Activated CD8-positive, alpha-beta T cell treated with anti-CD3 and anti-CD28 coated beads, Interleukin-2, amount 10 ng/mL, durations not matched to agents 7 days and 5 days (primary cell): ENCODE data around the gene ARFGAP3. TPM values are rescaled to one million over a fixed set of nuclear protein-coding genes. Genes with fewer than 3 reads are reported as not detected.

Experiments used
- ATAC-seq: fragments of 150-1000 bp; cut with Tn5 transposase; one replicate; pipeline ENCODE4 v1.10.0; 2021; ENCODE audit warnings: moderate library complexity
- CTCF ChIA-PET: fragments of 350-600 bp; sonication (Branson Sonifier 250); formaldehyde crosslinking; loops from one replicate; lab custom pipeline; 2021; ENCODE audit warnings: antibody characterized with exemption; lab: Charles Lee
- POLR2A ChIA-PET: fragments of 350-600 bp; sonication (Branson Sonifier 250); formaldehyde crosslinking; loops from one replicate; lab custom pipeline; 2021; ENCODE audit warnings: antibody characterized with exemption; lab: Charles Lee
- DNase-seq: peaks from one replicate; pipeline ENCODE4 v3.0.0-alpha.2; 2020
- H3K27ac Mint-ChIP-seq: one replicate; pipeline ENCODE4 v1.8.0; 2021; ENCODE audit warnings: mild to moderate bottlenecking, mixed read lengths
- H3K27me3 Mint-ChIP-seq: one replicate; pipeline ENCODE4 v1.8.0; 2021; ENCODE audit warnings: low read depth, mixed read lengths
- H3K36me3 Mint-ChIP-seq: one replicate; pipeline ENCODE4 v1.8.0; 2021; ENCODE audit warnings: low read depth, mixed read lengths
- H3K4me1 Mint-ChIP-seq: one replicate; pipeline ENCODE4 v1.8.0; 2021; ENCODE audit warnings: low read depth, mixed read lengths
- H3K4me3 Mint-ChIP-seq: one replicate; pipeline ENCODE4 v1.8.0; 2021; ENCODE audit warnings: mild to moderate bottlenecking, mixed read lengths
- H3K9me3 Mint-ChIP-seq: one replicate; pipeline ENCODE4 v1.8.0; 2022; ENCODE audit warnings: mixed read lengths; ENCODE audit not compliant: insufficient read depth
- total RNA-seq, 2 experiments: library from RNA; stranded (reverse); gene quantifications; one replicate each; pipeline ENCODE4 v1.2.3, GENCODE V29; 2021

Gene ARFGAP3
- total RNA-seq, 2 experiments from 2014 or later, result 35.8 to 36.7 TPM

DNA sequence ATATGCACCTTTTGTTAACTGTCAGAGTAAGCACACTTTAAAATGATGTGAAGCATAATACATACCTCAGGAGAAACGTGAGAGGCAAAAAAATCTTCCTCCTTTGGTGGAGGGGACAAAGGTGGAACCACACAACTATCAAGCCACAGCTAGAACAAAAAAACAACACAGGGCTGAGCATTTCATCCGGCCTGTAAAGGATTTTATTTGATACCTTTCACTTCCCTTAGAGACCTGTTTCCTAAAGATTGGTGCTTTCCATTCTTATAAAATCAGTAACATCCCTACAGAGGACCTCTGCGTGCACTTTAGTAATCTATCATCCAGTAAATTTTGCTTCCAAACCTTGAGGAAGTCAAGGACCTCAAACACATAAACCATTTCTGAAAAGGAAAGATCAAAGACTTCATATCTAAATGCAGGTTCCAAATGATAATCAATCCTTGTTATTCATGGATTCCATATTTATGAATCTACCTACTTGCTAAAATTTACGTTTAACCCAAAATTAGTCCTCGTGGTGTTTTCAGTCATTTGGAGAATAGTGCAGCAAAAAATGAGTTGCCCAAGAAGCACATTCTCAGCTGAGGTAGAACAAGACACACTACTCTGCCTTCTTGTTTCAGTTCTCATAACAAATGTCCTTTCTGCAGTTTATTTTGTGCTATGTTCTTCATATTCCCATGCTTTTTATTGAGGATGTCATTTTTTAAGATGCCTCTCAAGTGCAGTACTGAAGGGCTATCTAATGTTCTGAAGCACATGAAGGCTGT lies 22.7 kb downstream of the ARFGAP3 start:
- no peak overlapping the region for H3K27ac Mint-ChIP-seq
- H3K36me3 Mint-ChIP-seq, result peaks cover 18% of the 10 kb centered on the region
- ChIA-PET CTCF (no interaction called here), POLR2A (no interaction called here)
- H3K9me3 Mint-ChIP-seq, result no peaks in the 10 kb centered on the region
- H3K4me3 Mint-ChIP-seq, result no peak overlapping the region
- H3K27me3 Mint-ChIP-seq, result no peaks in the 10 kb centered on the region
- ATAC-seq (no peak), DNase-seq (no peak)
- peaks cover 4% of the 10 kb centered on the region for H3K4me1 Mint-ChIP-seq

DNA sequence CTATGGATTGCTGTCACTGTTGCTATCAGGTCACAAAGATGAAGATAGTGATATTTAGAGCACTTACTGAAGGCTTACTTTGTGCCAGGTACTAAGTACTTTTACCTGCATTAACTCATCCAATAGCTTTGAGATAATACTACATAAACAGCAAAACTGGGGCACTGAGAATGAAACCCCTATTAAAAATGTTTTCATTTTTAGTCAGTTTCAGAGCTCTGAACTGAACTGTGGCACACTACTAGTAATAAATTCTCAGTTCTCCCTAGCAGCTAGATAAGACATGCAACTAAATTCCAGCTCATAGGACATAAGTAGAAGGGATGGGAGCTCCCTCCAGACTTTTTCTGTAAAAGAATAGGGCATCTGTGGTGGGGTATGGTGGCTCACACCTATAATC lies 24.0 kb downstream of the ARFGAP3 start:
- POLR2A ChIA-PET, result interaction anchor here (0.7 kb wide), 1 partner anchor 183 kb away, joined by 4 read pairs; no protein-coding TSS in a partner anchor
- no peak overlapping the region for H3K27ac Mint-ChIP-seq
- no peak for ATAC-seq
- no peaks in the 10 kb centered on the region for H3K9me3 Mint-ChIP-seq
- H3K4me1 Mint-ChIP-seq, result peaks cover 14% of the 10 kb centered on the region
- H3K4me3 Mint-ChIP-seq, result no peak overlapping the region
- no peak for DNase-seq
- CTCF ChIA-PET, result interaction anchor here (1.0 kb wide), 1 partner anchor 35 kb away, joined by 3 read pairs; no protein-coding TSS in a partner anchor
- peaks cover 22% of the 10 kb centered on the region for H3K36me3 Mint-ChIP-seq
- H3K27me3 Mint-ChIP-seq, result no peaks in the 10 kb centered on the region

DNA sequence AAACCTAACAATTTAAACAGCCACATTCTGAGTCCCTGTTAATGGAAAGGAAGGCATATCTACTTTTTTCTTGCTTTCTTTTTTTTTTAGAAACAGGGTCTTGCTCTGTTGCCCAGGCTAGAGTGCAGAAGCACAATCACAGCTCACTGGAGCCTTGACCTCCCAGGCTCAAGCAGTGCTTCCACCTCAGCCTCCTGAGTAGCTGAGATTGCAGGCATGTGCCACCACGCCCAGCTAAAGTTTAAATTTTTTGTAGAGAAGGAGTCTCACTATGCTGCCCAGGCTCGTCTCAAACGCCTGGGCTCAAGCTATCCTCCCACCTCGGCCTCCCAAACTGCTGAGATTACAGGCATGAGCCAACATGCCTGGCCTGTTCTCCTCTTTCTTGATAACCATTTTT lies 25.4 kb downstream of the ARFGAP3 start:
- H3K36me3 Mint-ChIP-seq, result peaks cover 25% of the 10 kb centered on the region
- CTCF ChIA-PET, result no interaction called here

DNA sequence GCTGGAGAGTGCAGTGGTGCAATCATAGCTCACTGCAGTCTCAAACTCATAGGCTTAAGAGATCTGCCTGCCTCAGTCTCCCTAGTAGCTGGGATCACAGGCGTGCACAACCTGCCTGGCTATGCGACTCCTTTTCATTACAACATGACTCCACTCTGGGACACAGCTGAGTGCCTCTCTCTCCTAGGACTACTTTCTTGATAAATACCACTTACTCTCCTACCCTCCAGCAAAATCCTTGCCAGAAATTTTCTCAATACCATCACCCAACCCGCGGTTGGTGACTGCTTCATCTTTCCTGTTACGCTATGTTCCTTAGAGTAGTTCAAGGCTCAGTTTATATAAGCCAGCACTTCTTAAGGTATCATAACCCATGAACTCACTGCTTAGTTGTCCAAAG lies 26.9 kb downstream of the ARFGAP3 start:
- no peak for DNase-seq
- no peak for ATAC-seq
- Mint-ChIP-seq H3K27me3 (no peaks in the 10 kb centered on the region), H3K9me3 (no peaks in the 10 kb centered on the region), H3K4me1 (peaks cover 14% of the 10 kb centered on the region), H3K4me3 (no peak overlapping the region), H3K36me3 (peaks cover 24% of the 10 kb centered on the region), H3K27ac (no peak overlapping the region)
- POLR2A ChIA-PET, result no interaction called here
- CTCF ChIA-PET, result no interaction called here

More for the DNA sequence above, 25.4 kb downstream of the ARFGAP3 start:
- POLR2A ChIA-PET, result no interaction called here
- no peaks in the 10 kb centered on the region for H3K27me3 Mint-ChIP-seq
- H3K4me1 Mint-ChIP-seq, result peaks cover 14% of the 10 kb centered on the region
- no peak for ATAC-seq
- no peak for DNase-seq
- H3K4me3 Mint-ChIP-seq, result no peak overlapping the region
- H3K9me3 Mint-ChIP-seq, result no peaks in the 10 kb centered on the region
- no peak overlapping the region for H3K27ac Mint-ChIP-seq

DNA sequence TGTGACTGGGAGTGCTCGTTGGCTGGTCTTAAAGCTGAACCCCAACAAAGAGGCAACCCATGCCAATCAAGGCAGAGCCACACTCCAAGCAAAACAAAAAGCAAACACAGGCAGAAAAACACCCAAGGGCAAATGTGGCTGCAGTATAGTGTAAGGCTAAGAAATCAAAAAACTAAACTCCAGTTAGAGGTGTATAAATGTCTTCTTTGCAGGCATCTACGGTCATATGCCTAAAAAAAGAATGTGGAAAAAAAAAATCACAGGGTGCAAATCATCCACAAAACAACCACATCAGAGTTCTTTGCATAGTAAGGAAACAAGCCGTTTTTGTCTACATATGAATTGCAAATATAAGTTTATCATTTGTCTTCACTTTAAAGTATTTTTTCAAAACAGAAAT lies 27.8 kb downstream of the ARFGAP3 start:
- Mint-ChIP-seq H3K4me3 (no peak overlapping the region), H3K36me3 (peaks cover 27% of the 10 kb centered on the region), H3K4me1 (peaks cover 14% of the 10 kb centered on the region), H3K9me3 (no peaks in the 10 kb centered on the region), H3K27ac (peak overlapping the region; percentile 37), H3K27me3 (no peaks in the 10 kb centered on the region)
- ATAC-seq (no peak), DNase-seq (no peak)
- POLR2A ChIA-PET, result no interaction called here
- CTCF ChIA-PET, result interaction anchor here (0.8 kb wide), 1 partner anchor 38 kb away, joined by 3 read pairs; no protein-coding TSS in a partner anchor

DNA sequence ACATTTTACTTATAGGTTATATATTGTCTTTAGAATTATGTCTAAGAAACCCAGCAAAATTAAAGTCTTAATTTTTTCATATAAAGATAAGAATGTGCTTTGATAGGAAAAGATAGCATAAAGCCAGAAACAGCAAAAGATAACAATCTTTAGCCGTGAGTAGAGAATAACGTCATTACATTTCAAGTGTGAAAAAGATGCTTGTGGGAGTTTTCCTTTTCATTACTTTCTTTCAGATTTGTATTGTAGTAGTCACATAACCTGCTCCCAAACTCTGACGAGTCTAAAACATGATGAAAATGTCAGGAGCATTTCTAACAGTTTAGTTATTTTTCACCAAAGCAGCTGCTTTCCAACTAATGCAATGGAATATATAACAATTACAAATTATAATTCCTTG lies 31.3 kb downstream of the ARFGAP3 start:
- H3K27ac Mint-ChIP-seq, result no peak overlapping the region
- no peaks in the 10 kb centered on the region for H3K27me3 Mint-ChIP-seq
- POLR2A ChIA-PET, result interaction anchor here (1.2 kb wide), 1 partner anchor 31 kb away, joined by 5 read pairs; the partner anchor contains the start of gene ARFGAP3
- H3K36me3 Mint-ChIP-seq, result peaks cover 32% of the 10 kb centered on the region
- ATAC-seq (no peak), DNase-seq (no peak)
- H3K4me3 Mint-ChIP-seq, result no peak overlapping the region
- H3K4me1 Mint-ChIP-seq, result peaks cover 14% of the 10 kb centered on the region
- no peaks in the 10 kb centered on the region for H3K9me3 Mint-ChIP-seq
- CTCF ChIA-PET, result no interaction called here

DNA sequence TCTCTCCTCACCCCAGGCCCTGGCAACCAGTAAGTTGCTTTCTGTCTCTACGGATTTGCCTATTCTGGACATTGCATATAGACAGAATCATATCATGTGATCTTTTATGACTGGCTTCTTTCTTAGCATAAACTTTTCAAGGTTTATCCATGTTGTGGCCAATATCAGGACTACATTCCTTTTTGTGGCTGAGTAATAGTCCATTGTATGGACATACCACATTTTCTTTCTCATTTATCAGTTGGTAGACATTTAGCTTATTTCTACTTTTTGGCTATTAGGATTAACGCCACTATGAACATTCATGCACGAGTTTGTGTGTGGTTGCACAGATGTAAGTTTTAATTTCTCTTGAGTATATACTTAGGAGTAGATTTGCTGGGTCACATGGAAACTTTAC lies 35.7 kb downstream of the ARFGAP3 start:
- DNase-seq (no peak), ATAC-seq (no peak)
- Mint-ChIP-seq H3K4me1 (no peaks in the 10 kb centered on the region), H3K27me3 (no peaks in the 10 kb centered on the region), H3K27ac (no peak overlapping the region), H3K9me3 (no peaks in the 10 kb centered on the region), H3K36me3 (peaks cover 24% of the 10 kb centered on the region), H3K4me3 (no peak overlapping the region)
- CTCF ChIA-PET, result no interaction called here
- POLR2A ChIA-PET, result no interaction called here

DNA sequence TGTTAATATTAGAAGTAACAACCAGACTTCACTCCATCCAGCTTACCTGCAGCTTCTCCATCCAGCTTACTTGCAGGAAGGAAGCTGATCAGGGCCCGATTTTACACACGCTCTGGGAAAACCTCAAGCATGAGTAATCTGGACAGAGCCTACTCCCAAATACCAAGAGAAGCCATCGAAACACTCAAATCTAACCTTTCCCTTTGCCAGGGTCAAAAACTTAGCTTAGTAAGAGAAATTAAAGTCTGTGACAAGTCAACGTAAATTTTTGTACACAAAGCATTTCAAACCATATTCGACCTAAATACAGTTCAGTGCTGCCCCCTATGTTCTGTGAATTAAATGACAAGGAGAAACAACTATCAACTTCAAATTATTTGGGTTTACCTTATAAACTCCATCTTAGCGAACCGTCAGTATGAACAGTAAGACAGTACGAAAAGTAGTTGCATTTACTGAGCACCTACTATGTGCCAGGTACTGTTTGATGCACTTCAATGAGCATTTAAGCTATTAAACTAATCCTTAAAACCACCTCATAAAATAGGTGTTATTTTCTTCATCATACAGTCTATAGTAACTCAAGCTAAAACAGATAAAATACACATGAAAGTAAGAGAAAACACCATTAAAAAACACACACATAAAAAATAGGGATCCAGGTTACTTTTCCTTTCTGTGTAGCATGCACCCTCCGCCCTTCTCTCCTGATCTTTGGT lies 36.9 kb downstream of the ARFGAP3 start:
- no peak for DNase-seq
- Mint-ChIP-seq H3K36me3 (peaks cover 26% of the 10 kb centered on the region), H3K27ac (no peak overlapping the region)

DNA sequence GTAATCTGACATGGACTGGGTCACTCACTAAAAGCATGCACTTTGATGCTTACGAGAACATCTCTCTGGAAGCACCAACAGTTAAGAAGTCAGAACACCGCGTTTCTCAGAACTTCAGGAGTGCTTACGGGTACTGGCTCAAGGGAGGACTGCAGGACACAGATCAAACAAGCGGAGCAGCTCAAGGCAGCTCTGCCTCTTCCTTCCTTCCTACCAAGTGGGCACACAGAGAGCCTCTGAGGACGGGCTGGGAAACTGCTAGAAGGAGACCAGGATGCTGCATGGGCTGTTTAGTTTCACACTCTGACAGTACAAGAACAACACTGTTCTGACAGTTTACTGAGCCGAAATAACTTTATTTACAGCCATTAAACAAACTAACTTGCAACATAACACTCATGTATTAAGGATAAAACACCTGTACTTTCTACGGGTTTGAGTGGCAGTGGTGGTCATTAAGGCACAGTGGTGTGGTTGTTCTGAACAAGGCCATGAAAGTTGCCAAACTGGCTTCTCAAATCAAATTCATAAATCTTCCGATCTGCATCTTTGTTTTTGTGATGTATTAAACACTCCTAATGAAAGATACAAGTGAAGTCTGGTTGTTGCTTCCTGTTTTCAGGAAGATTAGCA lies 37.5 kb downstream of the ARFGAP3 start:
- ChIA-PET POLR2A (no interaction called here), CTCF (interaction anchor here (1.3 kb wide), 1 partner anchor 48 kb away, joined by 3 read pairs; no protein-coding TSS in a partner anchor)
- Mint-ChIP-seq H3K4me3 (no peak overlapping the region), H3K36me3 (peaks cover 26% of the 10 kb centered on the region), H3K9me3 (no peaks in the 10 kb centered on the region), H3K27ac (no peak overlapping the region), H3K27me3 (no peaks in the 10 kb centered on the region), H3K4me1 (no peaks in the 10 kb centered on the region)
- DNase-seq, result no peak
- no peak for ATAC-seq

More for the DNA sequence above, 36.9 kb downstream of the ARFGAP3 start:
- POLR2A ChIA-PET, result no interaction called here
- no peak overlapping the region for H3K4me3 Mint-ChIP-seq
- H3K4me1 Mint-ChIP-seq, result no peaks in the 10 kb centered on the region
- H3K9me3 Mint-ChIP-seq, result no peaks in the 10 kb centered on the region
- CTCF ChIA-PET, result interaction anchor here (1.3 kb wide), 1 partner anchor 47 kb away, joined by 3 read pairs; no protein-coding TSS in a partner anchor
- H3K27me3 Mint-ChIP-seq, result no peaks in the 10 kb centered on the region
- ATAC-seq, result no peak

DNA sequence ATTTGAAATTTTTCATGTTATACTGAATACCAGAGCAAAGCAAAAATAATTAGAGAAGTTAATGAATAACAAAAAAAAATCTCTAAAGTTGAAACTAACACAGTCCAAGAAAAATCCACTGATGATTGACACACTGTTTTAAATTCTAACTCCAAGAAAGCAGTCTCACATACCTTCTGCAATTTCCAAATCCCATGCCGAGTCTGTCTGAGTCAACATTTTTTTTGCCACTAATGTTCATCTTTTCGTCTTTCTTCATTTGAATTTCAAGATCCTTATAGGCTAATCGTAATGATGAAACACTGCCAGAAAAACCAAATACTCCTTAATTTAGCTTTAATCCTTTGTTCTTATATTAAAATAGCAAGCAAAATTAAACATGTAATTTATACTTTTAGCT lies 39.5 kb downstream of the ARFGAP3 start:
- peaks cover 29% of the 10 kb centered on the region for H3K36me3 Mint-ChIP-seq
- no peaks in the 10 kb centered on the region for H3K4me1 Mint-ChIP-seq
- POLR2A ChIA-PET, result interaction anchor here (0.7 kb wide), 1 partner anchor 1950 kb away, joined by 3 read pairs; no protein-coding TSS in a partner anchor
- no peak overlapping the region for H3K27ac Mint-ChIP-seq
- no peak for ATAC-seq
- CTCF ChIA-PET, result interaction anchor here (0.8 to 2.2 kb wide), 2 partner anchors 50 to 121 kb away, joined by 3 to 7 read pairs; no protein-coding TSS in a partner anchor
- DNase-seq, result no peak
- no peaks in the 10 kb centered on the region for H3K27me3 Mint-ChIP-seq
- H3K9me3 Mint-ChIP-seq, result no peaks in the 10 kb centered on the region
- H3K4me3 Mint-ChIP-seq, result no peak overlapping the region

DNA sequence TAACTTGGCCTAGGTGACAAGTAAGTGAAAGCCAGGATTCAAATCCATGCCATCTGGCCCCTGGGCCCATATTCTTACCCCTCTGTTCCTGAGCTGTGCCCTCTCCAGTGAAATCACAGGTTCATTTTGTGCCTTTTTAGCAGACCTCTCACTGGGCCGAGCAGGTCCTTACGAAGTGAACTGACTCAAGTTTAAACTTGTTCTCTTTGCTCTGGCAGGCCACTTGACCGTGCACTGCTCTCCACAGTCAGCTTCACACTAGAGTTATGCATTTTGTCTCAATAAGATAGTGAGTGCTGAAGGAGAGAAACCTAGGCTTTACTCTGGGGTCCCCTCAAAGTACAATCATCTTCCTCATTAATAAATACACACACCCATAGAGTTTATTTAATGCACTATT lies 40.7 kb downstream of the ARFGAP3 start:
- Mint-ChIP-seq H3K4me1 (no peaks in the 10 kb centered on the region), H3K4me3 (no peak overlapping the region), H3K27me3 (no peaks in the 10 kb centered on the region), H3K9me3 (no peaks in the 10 kb centered on the region), H3K27ac (no peak overlapping the region), H3K36me3 (peaks cover 20% of the 10 kb centered on the region)
- ChIA-PET POLR2A (no interaction called here), CTCF (no interaction called here)
- ATAC-seq, result no peak
- no peak for DNase-seq
